ENCODE data around the gene TRMT10A. TPM values are rescaled to one million over a fixed set of nuclear protein-coding genes. Genes with fewer than 3 reads are reported as not detected.

Gene TRMT10A
- total RNA-seq, 4 donors from 2014 or later: 2.7 to 12.2 (median 6.3) TPM

DNA sequence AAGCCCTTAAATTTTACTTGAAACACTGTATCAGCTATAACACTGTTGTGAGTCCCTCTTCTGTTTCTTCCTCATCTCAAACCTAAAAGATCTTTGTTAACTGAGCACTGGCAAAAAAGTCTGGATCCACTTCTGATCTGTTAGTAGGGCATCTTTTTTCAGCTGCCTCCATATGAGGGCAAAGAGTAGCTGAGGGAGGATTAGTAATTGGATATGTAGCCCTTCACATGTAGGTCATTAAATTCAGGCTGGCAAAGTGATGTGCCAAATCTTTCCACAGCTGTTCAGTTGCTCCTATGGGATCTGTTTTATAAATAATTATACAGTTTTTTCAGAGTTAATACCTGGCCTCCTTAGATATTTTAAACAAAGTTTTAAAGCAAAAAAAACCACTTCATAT lies 1.1 kb upstream of the TRMT10A start:
- intact Hi-C loops (cut with DNase I): loop anchor here (5.0 kb wide), 2 partner anchors 247 to 382 kb away; partner anchors contain the start of gene DNAJB14

DNA sequence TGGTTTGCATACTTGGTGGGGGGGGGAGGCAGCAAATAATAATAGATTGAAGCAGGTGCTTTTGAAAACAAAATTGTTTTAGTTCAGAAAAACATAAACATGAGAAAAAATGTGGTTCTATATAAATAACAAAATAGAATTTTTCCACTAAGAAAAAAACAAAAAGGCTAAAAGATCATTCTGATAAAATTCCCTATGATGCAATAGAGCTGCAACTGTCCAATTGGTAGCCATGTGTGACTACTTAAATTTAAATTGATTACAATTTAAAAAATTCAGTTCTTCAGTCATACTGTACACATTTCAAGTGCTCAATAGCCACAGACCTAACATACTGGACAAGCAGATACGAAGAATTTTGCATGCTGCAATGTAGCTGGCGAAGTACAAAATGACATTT lies 11.0 kb downstream of the TRMT10A start:
- TF ChIP-seq, protein P1, sequence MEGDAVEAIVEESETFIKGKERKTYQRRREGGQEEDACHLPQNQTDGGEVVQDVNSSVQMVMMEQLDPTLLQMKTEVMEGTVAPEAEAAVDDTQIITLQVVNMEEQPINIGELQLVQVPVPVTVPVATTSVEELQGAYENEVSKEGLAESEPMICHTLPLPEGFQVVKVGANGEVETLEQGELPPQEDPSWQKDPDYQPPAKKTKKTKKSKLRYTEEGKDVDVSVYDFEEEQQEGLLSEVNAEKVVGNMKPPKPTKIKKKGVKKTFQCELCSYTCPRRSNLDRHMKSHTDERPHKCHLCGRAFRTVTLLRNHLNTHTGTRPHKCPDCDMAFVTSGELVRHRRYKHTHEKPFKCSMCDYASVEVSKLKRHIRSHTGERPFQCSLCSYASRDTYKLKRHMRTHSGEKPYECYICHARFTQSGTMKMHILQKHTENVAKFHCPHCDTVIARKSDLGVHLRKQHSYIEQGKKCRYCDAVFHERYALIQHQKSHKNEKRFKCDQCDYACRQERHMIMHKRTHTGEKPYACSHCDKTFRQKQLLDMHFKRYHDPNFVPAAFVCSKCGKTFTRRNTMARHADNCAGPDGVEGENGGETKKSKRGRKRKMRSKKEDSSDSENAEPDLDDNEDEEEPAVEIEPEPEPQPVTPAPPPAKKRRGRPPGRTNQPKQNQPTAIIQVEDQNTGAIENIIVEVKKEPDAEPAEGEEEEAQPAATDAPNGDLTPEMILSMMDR (IDR thresholded peaks at IDR 0.05): no peak
- no peak for TF ChIP-seq POLR2A (IDR thresholded peaks at IDR 0.05)
- DNase-seq: no peak
- Histone ChIP-seq H3K4me1 (no peaks in the 10 kb centered on the region), H3K4me3 (no peak overlapping the region), H3K9me3 (no peaks in the 10 kb centered on the region), H3K27me3 (no peaks in the 10 kb centered on the region), H3K27ac (no peak overlapping the region), H3K36me3 (peaks cover 0 to 11% (median 0%) of the 10 kb centered on the region in 3 donors)
- 98 to 100% methylated on average over 2 of the region's 2 CpGs for WGBS, 2 donors
- intact Hi-C loops (cut with DNase I): no loop called here

More for the DNA sequence above, 1.1 kb upstream of the TRMT10A start:
- Histone ChIP-seq H3K27ac (peak overlapping the region in 1 of 4 donors; percentile 5), H3K27me3 (peaks cover 0 to 5% (median 0%) of the 10 kb centered on the region in 4 donors), H3K36me3 (no peaks in the 10 kb centered on the region), H3K4me3 (no peak overlapping the region), H3K9me3 (no peaks in the 10 kb centered on the region), H3K4me1 (peaks cover 0 to 12% (median 3%) of the 10 kb centered on the region in 3 donors)
- no peak for TF ChIP-seq POLR2A (IDR thresholded peaks at IDR 0.05)
- TF ChIP-seq, protein P1 (IDR thresholded peaks at IDR 0.05): no peak
- DNase-seq: no peak

DNA sequence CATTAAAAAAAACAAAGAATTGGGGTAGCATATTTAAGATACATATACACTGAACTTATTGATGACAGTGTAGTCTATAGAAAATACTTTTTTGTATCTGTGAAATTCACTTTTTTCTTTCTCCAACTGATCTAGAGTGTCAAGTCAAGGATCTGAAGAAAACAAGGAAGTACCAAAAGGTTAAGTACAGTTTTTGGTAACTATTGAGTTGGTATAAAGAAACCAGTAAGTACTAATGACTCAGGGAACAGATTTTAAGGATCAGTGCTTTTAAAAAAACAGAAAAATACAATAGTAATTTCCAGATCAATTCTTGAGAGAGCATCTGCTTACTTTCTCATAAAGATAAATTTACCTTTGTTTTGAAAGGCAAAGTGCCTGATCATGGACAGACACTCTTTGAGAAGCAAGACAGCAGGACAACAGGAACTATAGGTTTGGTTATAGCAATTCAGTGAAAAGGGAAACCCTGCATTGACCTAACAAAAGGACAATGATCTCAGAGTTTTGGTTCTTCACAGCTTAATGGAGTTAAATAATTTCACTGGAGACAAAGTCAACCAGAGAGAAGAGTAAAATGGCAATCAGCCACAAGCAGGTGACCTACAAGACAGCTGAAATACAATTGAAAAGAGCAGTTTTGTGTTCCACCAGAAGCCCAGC lies 23.4 kb downstream of the TRMT10A start:
- Histone ChIP-seq H3K4me3 (no peak overlapping the region), H3K4me1 (peaks cover 0 to 4% (median 0%) of the 10 kb centered on the region in 3 donors), H3K9me3 (no peaks in the 10 kb centered on the region), H3K36me3 (no peaks in the 10 kb centered on the region), H3K27me3 (no peaks in the 10 kb centered on the region), H3K27ac (peak overlapping the region in 1 of 4 donors; percentile 48)
- intact Hi-C loops (cut with DNase I): no loop called here
- no peak for DNase-seq
- no peak for TF ChIP-seq POLR2A (IDR thresholded peaks at IDR 0.05)
- TF ChIP-seq, protein P1 (IDR thresholded peaks at IDR 0.05): no peak

DNA sequence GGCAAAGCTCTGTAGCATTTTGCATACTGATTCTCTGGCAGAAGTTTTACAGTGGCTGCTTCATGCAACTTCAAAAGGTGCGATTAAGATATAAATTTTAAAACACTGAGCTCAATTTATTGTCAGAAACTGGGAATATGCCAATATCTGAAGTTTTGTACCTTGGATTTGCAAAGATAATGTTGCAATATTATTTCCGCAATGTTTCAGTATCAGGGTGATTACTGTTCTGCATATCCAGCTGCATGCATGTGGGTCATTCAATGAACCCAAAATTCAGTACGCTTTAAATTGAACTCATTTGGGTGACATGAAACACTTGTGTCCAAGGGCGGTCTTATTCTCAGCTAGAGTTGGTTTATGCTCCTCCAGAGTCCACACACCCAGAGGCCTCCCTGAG lies 26.2 kb downstream of the TRMT10A start:
- intact Hi-C loops (cut with DNase I): no loop called here
- Histone ChIP-seq H3K27me3 (no peaks in the 10 kb centered on the region), H3K9me3 (no peaks in the 10 kb centered on the region), H3K27ac (no peak overlapping the region), H3K4me3 (no peak overlapping the region), H3K36me3 (no peaks in the 10 kb centered on the region), H3K4me1 (peaks cover 0 to 4% (median 0%) of the 10 kb centered on the region in 3 donors)
- 73 to 86% methylated on average over 4 of the region's 4 CpGs for WGBS, 2 donors
- DNase-seq: no peak
- no peak for TF ChIP-seq POLR2A (IDR thresholded peaks at IDR 0.05)
- TF ChIP-seq, protein P1 (IDR thresholded peaks at IDR 0.05): no peak

DNA sequence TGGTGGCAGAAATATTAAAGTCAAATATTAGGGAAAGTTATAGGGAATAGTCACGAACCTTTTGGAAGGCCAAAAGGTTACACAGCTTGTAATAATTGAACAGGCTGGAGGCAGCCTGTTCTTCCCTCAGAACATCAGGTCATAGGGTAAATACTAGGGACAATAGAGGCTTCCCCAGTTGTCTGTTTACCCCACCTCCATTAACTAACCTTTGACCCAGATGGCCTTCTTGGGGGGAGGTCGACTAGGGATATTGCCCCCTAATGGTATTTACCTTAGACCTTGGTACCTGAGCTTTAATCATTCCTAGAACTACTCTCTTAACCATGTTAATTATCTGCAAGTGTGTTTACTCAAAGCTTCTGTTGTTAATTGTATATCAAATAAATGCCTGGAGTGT lies 27.0 kb downstream of the TRMT10A start:
- 54 to 63% methylated on average over 2 of the region's 2 CpGs for WGBS, 2 donors
- no peak for DNase-seq
- Histone ChIP-seq H3K9me3 (no peaks in the 10 kb centered on the region), H3K36me3 (no peaks in the 10 kb centered on the region), H3K4me1 (peaks cover 0 to 4% (median 0%) of the 10 kb centered on the region in 3 donors), H3K4me3 (no peak overlapping the region), H3K27ac (no peak overlapping the region), H3K27me3 (no peaks in the 10 kb centered on the region)
- intact Hi-C loops (cut with DNase I): no loop called here
- TF ChIP-seq, protein P1 (IDR thresholded peaks at IDR 0.05): no peak
- TF ChIP-seq POLR2A (IDR thresholded peaks at IDR 0.05): no peak

Measured in esophagus squamous epithelium (tissue), 5 donors.